SKM-1 treated with dmso at 0.1 percent for 144 hours (cell line): Measurements from ENCODE around the gene ZNF223.
A peak's percentile ranks its signal among the peaks of the same experiment; 100 is the strongest.

Source experiments
- DNase-seq: peaks from one replicate; lab custom pipeline; 2025; ENCODE audit not compliant: unreplicated experiment; lab: John Stamatoyannopoulos, UW

The ZNF223 gene

DNA sequence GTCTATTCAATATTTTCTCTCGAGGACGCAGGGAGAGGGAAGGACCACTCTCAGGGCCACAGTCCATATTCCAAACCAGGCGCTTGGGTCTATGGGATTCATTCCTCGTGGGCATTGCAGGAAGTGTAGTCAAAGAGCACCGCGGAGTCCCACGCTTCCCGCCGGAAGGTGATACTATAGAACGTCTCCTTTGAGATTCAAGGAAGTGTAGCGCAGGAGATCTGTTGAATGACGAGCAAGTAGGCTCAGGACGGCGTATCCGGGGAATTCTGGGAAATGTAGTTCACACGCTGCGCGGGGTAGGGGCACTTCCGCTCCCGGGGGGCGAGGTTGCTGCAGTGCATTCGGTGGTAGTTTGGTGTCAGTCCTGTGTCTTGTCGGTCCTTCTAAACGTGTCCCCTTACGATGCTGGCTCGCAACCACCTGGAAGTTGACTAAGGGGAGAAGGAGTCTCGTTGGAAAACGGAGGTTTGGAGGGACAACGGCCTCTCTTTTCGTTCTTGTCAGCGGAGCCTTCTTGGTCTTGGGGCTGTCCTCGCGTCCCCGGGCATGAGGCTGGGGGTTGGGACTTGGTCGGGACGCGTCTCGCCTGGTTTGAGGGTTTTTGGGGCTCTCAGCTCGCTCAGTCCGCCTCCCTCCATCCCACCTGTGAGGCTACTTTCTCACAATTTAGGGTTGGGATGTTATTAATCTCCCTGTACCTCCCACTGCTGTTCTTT is 20.1 kb downstream of the ZNF223 start, which contains the start of gene ZNF284:
Gene ZNF284, plus strand, starts transcription at position 336 of the 719 bp plus-strand sequence. CDS start 4,231 bp downstream, outside the sequence.
- DNase-seq = peak; percentile 32

DNA sequence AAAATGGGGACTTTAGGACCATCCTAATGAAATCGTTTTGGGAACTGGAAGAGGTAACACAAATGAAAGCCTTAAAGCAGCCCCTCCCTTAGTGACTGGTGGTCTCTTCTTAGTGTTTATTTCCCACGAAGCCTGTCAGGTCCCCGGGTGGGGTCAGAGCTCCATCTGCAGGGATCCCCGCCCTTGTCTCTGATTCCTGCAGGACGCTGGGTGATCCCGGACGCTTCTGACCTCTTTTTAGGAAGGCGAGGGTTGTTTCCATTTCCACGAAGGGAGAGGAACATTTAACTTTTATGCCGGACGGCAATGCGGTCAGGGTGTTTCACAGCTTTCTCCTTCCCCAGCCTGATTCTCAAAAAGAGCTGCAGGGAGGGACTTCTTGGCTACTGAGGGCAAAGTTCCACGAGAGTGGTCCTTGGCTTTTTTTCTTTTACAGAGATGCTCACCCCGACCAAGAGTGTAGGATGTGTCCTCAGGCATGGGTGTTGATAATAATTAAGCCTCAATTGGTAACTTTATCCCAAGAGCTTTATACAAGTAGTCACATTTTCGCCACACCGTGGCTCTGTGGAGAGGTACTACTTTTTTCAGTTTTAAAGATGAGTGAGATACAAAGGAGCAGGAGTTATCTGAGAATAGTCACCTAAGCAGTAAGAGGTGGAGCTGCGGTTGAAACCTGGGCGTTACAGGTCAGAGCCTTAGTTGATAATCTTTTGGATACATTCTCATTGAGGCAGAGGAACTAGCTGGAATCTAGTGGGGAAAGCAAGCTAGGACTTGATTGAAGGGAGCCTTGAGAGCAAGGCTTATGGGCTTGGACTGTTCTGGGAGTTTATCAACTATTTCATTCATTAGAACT is 20.9 kb downstream of the ZNF223 start:
- DNase-seq = no peak

DNA sequence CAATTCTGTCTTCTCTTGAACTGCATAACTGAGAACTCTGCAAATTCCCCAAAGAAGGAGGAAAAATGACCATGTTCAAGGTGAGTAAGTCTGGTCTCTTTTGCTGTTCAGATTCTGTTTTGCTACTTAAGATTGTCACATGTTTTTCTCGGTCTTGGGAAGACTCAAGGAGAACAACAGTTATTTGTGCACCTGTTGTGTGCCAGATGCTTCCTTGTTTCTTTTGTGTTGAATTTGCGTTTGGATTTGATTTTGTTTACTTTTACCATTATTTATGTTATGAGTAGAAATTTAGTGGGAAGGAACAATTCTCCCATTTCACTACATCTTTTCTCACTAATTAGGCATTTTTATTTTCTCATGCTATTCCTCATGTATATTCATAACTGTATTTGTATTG is 24.5 kb downstream of the ZNF223 start:
- no peak for DNase-seq

DNA sequence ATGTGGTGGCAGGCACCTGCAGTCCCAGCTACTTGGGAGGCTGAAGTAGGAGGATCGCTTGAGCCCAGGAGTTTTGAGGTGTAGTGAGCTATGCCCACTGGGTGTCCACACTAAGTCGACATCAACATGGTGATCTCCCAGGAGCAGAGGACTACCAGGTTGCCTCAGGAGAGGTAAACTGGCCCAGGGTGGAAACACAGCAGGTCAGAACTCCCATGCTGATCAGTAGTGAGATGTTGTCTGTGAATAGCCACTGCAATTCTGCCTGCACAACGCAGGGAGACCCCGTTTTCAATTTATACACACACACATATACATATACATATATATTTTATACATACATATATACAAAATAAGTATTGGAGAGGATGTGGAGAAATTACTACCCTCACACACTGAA is 40.3 kb downstream of the ZNF223 start:
- no peak for DNase-seq

DNA sequence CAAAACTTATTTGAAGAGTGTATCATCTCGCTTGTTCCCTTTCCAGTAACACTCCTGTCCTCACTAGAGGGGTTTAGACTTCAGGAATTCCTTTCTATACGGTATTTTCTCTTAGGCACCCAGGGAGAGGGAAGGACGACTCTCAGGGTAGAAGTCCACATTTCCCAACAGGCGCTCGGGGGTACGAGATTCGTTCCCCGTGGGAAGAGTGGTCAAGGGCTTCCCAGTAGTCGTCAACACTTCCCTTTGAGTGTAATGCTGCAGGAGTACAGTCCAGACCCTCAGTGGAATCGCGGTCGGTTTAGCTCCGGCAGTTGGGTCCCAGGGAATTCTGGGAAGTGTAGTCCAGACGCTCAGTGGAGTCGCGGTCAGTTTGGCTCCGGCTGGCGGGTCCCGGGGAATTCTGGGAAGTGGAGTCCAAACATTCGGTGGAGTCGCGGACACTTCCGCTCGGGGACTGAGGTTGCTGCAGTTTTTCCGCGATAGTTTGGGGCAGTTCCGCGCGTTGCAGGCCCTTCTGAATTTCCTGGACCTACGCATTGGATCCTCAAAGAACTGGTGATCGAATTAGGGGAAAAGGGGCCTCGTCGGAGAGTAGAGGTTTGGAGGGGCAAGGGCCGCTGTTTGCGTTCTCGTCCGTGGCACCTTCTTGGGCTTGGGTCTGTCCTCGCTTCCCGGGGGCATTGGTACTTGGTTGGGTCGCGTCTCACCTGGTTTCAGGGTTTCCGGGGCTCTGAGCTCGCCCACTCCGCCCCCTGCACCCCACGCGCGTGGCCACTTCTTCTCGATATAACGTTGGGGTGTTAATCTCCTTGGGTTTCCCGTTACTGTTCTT is 42.3 kb downstream of the ZNF223 start, which contains the start of gene ZNF224:
Gene ZNF224, plus strand, starts transcription at position 431 of the 835 bp plus-strand sequence. CDS start 3,513 bp downstream, outside the sequence.
- DNase-seq = peak; percentile 62

DNA sequence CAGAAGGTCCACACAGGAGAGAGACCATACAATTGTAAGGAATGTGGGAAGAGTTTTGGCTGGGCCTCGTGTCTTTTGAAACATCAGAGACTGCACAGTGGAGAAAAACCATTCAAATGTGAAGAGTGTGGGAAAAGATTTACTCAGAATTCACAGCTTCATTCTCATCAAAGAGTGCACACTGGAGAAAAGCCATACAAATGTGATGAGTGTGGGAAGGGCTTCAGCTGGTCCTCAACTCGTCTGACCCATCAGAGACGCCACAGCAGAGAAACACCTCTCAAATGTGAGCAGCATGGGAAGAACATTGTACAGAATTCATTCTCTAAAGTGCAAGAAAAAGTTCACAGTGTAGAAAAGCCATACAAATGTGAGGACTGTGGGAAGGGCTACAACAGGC is 55.9 kb downstream of the ZNF223 start:
- DNase-seq = no peak

DNA sequence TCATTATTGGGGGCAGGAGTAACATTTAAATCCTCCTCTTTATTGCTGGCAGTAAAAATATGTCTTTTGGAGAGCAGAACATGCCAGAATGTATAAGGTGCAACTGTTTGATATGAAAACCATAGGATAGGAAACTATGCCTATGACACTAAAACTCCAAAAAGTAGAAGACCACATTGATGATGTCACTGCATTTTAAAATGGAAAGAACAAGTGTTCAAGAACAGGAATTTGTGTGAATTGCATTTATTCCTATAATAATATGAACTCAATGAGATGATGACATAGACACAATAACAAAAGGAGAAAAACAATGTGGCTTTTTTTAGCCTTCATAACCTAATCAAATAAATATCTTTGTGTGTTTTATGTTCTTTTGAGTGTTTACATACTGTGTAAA is 57.6 kb downstream of the ZNF223 start:
- no peak for DNase-seq

DNA sequence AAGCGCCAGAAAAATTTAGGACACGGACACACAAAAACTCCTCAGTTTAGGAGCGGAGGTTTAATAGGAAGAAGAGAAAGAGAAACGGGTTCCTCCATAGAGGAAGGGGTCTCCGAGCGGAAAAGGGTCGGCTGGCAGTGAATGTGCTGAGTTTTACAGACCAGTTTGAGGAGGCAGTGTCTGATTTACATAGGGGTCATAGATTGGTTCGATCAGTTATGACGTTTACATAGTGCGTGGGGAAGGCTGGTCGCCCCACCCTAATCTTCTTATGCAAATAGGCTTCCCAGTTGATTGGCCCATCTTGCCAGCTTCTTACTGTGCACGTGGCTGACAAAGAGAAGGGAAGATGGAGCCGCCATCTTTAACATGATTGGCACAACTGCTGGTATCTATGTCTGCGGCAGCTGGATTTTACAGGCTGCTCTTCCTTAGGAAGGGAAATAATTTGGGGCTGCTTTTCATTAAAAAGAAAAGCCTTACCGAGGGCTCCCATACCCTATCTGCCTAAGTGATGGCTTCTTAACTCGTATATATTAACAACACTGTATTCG is 60.2 kb downstream of the ZNF223 start:
- no peak for DNase-seq

DNA sequence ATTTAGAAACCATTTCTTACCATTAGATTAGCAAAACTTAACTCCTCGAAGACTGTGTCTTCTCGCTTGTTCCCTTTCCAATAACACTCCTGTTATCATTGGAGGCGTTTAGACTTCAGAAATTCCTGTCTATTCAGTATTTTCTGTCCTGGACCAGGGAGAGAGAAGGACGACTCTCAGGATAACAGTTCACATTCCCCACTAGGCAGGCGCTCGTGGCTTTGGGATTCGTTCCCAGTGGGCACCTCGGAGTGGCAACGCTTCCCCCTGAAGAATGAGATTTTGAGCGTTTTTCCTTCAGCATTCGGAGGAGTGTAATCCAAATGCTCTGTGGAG is 60.9 kb downstream of the ZNF223 start:
- DNase-seq = no peak

DNA sequence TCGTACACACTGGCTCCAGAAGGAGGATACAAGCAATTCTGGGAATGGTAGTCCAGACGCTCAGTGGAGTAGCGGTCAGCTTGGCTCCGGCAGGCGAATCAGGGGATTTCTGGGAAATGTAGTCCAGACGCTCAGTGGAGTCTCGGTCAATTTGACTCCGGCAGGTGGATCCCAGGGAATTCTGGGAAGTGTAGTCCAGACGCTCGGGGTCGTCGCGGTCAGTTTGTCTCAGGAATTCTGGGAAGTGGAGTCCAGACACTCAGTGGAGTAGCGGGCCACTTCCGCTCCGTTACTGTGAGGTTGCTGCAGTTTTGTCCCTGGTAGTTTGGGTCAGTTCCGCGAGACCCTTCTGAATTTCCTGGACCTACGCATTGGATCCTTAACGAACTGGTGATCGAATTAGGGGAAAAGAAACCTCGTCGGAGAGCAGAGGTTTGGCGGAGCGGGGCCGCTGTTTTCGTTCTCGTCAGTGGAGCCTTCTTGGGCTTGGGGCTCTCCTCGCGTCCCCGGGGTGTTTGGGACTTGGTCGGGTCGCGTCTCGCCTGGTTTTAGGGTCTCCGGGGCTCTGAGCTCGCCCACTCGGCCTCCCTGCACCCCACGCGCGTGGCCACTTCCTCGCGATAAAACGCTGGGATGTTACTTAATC is 61.4 kb downstream of the ZNF223 start, which contains the start of gene ZNF225:
Gene ZNF225, plus strand, starts transcription at position 262 of the 646 bp plus-strand sequence. CDS start 2,429 bp downstream, outside the sequence.
- DNase-seq = peak; percentile 68

DNA sequence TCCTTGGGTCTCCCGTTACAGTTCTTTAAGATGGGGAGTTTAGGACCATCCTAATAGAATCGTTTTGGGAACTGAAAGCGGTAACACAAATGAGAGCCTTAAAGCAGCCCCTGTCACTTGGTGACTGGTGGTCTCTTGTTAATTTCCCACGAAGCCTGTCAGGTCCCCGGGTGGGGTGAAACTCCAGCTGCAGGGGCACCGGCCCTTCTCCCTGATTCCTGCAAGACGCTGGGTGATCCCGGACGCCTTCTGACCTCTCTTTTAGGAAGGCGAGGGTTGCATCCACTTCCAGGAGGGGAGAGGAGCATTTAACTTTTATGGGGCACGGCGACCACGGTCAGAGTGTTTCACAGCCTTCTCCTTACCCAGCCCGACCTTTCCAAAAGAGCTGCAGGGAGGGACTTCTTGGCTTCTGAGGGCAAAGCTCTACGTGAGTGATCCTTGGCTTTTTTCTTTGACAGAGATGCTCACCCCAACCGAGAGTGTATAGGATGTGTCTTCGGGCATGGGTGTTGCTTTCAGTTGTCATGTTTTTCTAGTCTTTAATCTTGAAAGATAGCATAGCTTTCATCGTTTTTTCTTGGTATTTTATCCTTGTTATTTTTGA is 62.1 kb downstream of the ZNF223 start:
- no peak for DNase-seq
